Osteoblast (primary cell): ENCODE results near the gene FNIP2. TPM values are rescaled to one million over a fixed set of nuclear protein-coding genes. Genes with fewer than 3 reads are reported as not detected.

Experiments
- DNase-seq: peaks from one replicate; pipeline ENCODE4 v3.0.0; 2011; ENCODE audit warnings: low spot score, mixed read lengths; ENCODE audit not compliant: insufficient read length; ENCODE audit errors: missing footprints
- H2AFZ ChIP-seq: 2 replicates; pipeline ENCODE4 v1.6.0; 2011; ENCODE audit warnings: mild to moderate bottlenecking, low read length
- H3K27ac ChIP-seq: 2 replicates; pipeline ENCODE4 v1.5.1; 2011; ENCODE audit warnings: mild to moderate bottlenecking, low read depth, low read length, moderate library complexity
- H3K27me3 ChIP-seq: 2 replicates; pipeline ENCODE4 v1.6.0; 2012; ENCODE audit warnings: mild to moderate bottlenecking, control low read depth, inconsistent platforms, low read length, moderate library complexity; ENCODE audit not compliant: insufficient read depth
- H3K36me3 ChIP-seq: 2 replicates; pipeline ENCODE4 v1.5.1; 2011; ENCODE audit warnings: mild to moderate bottlenecking, low read length, control low read depth, moderate library complexity; ENCODE audit not compliant: insufficient read depth
- H3K4me1 ChIP-seq: 2 replicates; pipeline ENCODE4 v1.5.1; 2011; ENCODE audit warnings: mild to moderate bottlenecking, low read length, control low read depth, moderate library complexity; ENCODE audit not compliant: insufficient read depth
- H3K4me2 ChIP-seq: 2 replicates; pipeline ENCODE4 v1.6.0; 2011; ENCODE audit warnings: mild to moderate bottlenecking, low read length; ENCODE audit not compliant: insufficient read depth
- H3K4me3 ChIP-seq: fragments of 200-600 bp; sonication (generic); 3 replicates; pipeline ENCODE4 v1.5.1; 2012; ENCODE audit warnings: mild to moderate bottlenecking, low read length, inconsistent platforms; ENCODE audit not compliant: insufficient read depth
- H3K79me2 ChIP-seq: 2 replicates; pipeline ENCODE4 v1.6.0; 2012; ENCODE audit warnings: mild to moderate bottlenecking, low read length, control low read depth, inconsistent platforms; ENCODE audit not compliant: insufficient read depth
- H3K9me3 ChIP-seq: 2 replicates; pipeline ENCODE4 v1.5.1; 2011; ENCODE audit warnings: low read depth, low read length, control low read depth
- H4K20me1 ChIP-seq: 2 replicates; pipeline ENCODE4 v1.6.0; 2012; ENCODE audit warnings: mild to moderate bottlenecking, low read length, control low read depth; ENCODE audit not compliant: insufficient read depth
- total RNA-seq: library from RNA; depleted of rRNA; stranded (reverse); fragments of >200 nt; gene quantifications from 2 replicates; pipeline ENCODE4 v1.2.3, GENCODE V29; 2012
- TF ChIP-seq, protein P1 (sequence below): IDR thresholded peaks from 2 replicates; pipeline ENCODE4 v1.5.1; 2011; ENCODE audit warnings: mild to moderate bottlenecking, low read depth, low read length, moderate library complexity; ENCODE audit errors: extremely low read depth

FNIP2 gene
- total RNA-seq, 1 donor: 78.9 TPM

GRCh38 chr4:158786121-158786601, 17.3 kb downstream of the FNIP2 start:
- Histone ChIP-seq H3K27ac (peak overlapping the region; percentile 62), H4K20me1 (peaks cover 6% of the 10 kb centered on the region), H3K79me2 (peaks cover 92% of the 10 kb centered on the region), H2AFZ (no peak overlapping the region), H3K9me3 (no peaks in the 10 kb centered on the region), H3K4me1 (peaks cover 43% of the 10 kb centered on the region), H3K4me3 (no peak overlapping the region), H3K4me2 (peak overlapping the region; percentile 17), H3K27me3 (no peaks in the 10 kb centered on the region), H3K36me3 (no peaks in the 10 kb centered on the region)
- TF ChIP-seq, protein P1, sequence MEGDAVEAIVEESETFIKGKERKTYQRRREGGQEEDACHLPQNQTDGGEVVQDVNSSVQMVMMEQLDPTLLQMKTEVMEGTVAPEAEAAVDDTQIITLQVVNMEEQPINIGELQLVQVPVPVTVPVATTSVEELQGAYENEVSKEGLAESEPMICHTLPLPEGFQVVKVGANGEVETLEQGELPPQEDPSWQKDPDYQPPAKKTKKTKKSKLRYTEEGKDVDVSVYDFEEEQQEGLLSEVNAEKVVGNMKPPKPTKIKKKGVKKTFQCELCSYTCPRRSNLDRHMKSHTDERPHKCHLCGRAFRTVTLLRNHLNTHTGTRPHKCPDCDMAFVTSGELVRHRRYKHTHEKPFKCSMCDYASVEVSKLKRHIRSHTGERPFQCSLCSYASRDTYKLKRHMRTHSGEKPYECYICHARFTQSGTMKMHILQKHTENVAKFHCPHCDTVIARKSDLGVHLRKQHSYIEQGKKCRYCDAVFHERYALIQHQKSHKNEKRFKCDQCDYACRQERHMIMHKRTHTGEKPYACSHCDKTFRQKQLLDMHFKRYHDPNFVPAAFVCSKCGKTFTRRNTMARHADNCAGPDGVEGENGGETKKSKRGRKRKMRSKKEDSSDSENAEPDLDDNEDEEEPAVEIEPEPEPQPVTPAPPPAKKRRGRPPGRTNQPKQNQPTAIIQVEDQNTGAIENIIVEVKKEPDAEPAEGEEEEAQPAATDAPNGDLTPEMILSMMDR: no peak
- no peak for DNase-seq

DNA sequence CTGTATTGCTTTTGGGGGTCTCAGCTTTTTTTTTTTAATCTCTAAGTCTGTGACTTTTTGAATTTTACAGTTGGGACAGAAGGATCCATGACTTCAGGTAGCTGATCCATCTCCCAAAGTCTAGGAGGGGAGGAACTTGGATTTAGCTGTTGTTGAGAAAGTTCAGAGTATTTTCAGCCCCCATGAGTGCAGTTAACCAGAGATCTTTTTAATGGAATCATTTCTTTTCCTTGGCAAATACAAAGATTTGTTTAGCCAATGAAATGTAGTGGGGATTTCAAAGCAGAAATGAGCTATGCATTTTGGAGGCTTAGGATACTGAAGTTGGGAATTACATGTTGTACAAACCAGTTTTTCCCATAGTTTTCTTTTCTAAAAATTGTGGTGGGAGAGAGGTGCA, 18.1 kb downstream of the FNIP2 start:
- Histone ChIP-seq H3K9me3 (no peaks in the 10 kb centered on the region), H3K79me2 (peaks cover 91% of the 10 kb centered on the region), H3K36me3 (no peaks in the 10 kb centered on the region), H3K4me3 (no peak overlapping the region), H3K27ac (peak overlapping the region; percentile 62), H3K27me3 (no peaks in the 10 kb centered on the region), H3K4me1 (peaks cover 41% of the 10 kb centered on the region), H2AFZ (no peak overlapping the region), H3K4me2 (no peak overlapping the region), H4K20me1 (peaks cover 7% of the 10 kb centered on the region)
- TF ChIP-seq, protein P1: no peak
- no peak for DNase-seq

DNA sequence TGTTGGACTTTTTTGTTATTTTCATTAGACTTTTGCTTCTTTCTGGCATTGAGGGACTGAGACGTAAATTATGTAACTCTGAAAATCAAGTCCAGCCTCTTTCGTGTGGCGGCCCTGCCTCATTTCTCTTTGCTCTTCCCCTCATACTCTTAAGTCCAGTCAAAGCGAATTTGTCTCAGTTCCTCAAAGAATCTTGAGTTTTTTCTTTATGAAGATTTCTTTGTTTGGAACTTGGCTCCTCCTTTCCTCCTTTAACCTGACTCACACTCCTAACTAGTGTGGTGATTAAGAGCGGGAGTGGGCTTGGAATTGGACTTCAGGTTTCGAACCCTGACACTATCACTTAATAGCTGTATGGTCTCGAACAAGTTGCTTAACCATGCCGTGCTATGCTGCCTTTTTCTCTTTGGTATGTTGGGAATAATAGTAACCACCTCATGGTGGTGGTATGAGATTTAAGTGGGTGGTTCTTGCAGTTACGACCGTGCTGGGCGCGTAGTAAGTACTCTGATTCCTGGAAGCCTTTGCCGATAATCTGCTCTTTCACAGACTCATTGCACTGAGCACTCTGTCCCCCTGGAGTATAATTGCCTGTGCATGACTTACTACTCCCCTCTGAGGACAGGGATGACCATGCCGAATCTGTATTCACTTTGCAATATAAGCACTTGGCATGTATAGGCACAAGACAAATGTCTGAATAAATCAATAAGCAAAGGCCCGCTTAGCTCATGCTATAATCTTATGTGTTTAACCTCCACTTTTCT, 19.1 kb downstream of the FNIP2 start:
- H3K36me3 ChIP-seq: no peaks in the 10 kb centered on the region
- no peak overlapping the region for H3K4me3 ChIP-seq
- H3K4me2 ChIP-seq: no peak overlapping the region
- no peaks in the 10 kb centered on the region for H3K27me3 ChIP-seq
- peaks cover 12% of the 10 kb centered on the region for H4K20me1 ChIP-seq
- H3K9me3 ChIP-seq: no peaks in the 10 kb centered on the region
- peaks cover 32% of the 10 kb centered on the region for H3K4me1 ChIP-seq
- H3K79me2 ChIP-seq: peaks cover 93% of the 10 kb centered on the region
- no peak for DNase-seq
- no peak overlapping the region for H2AFZ ChIP-seq
- H3K27ac ChIP-seq: peak overlapping the region; percentile 62
- TF ChIP-seq, protein P1: no peak

DNA sequence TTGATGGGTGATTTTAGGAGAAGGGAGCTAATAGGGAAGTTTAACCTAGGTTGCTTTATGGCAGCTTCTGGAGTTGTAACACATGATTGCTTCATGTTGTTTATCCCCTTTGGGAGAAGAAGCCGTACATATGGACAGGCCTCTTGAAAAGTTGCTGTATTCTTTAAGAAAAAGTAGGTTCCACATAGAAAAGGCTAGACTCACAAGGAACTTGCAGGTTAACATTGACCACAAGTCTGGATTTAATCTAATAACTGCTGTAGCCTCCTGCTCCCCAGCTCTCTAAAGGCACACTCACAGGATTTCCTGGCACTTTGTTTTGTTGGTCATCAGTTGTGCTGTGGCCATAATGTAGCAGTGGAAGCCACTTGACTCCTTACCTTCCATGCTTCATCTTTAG, 19.7 kb downstream of the FNIP2 start:
- H3K36me3 ChIP-seq: no peaks in the 10 kb centered on the region
- no peak overlapping the region for H3K4me2 ChIP-seq
- TF ChIP-seq, protein P1: no peak
- H3K4me3 ChIP-seq: no peak overlapping the region
- H2AFZ ChIP-seq: no peak overlapping the region
- H3K27me3 ChIP-seq: no peaks in the 10 kb centered on the region
- no peak for DNase-seq
- H3K27ac ChIP-seq: no peak overlapping the region
- peaks cover 26% of the 10 kb centered on the region for H3K4me1 ChIP-seq
- peaks cover 12% of the 10 kb centered on the region for H4K20me1 ChIP-seq
- H3K9me3 ChIP-seq: no peaks in the 10 kb centered on the region
- peaks cover 93% of the 10 kb centered on the region for H3K79me2 ChIP-seq
